GM23338 (cell line): Measurements from ENCODE around the gene BRD9. TPM values are rescaled to one million over a fixed set of nuclear protein-coding genes. Genes with fewer than 3 reads are reported as not detected.

Experiments used
- ATAC-seq: fragments of 200-7000 bp; cut with Tn5 transposase; 3 replicates; pipeline ENCODE4 v1.9.1; 2020
- DNase-seq: peaks from one replicate; pipeline ENCODE4 v3.0.0-alpha.2; 2015; ENCODE audit warnings: low spot score
- H2AFZ ChIP-seq: fragments of 200-600 bp; sonication (generic); 2 replicates; pipeline ENCODE4 v1.8.0; 2016; ENCODE audit warnings: antibody characterized with exemption, mild to moderate bottlenecking, moderate library complexity
- H3F3A ChIP-seq: fragments of 200-600 bp; sonication (generic); replicated peaks from 2 replicates; pipeline ENCODE4 v1.8.0; 2017; ENCODE audit warnings: antibody characterized with exemption, mixed run types, low read depth
- H3K27ac ChIP-seq: fragments of 200-600 bp; sonication (generic); 2 replicates; pipeline ENCODE4 v1.6.1; 2016; ENCODE audit warnings: low read depth
- H3K27me3 ChIP-seq: fragments of 200-600 bp; sonication (generic); 2 replicates; pipeline ENCODE4 v1.8.0; 2016; ENCODE audit warnings: mild to moderate bottlenecking, mixed run types, moderate library complexity; ENCODE audit not compliant: insufficient read depth
- H3K36me3 ChIP-seq: fragments of 200-600 bp; sonication (generic); 2 replicates; pipeline ENCODE4 v1.8.0; 2016; ENCODE audit warnings: mild to moderate bottlenecking; ENCODE audit not compliant: insufficient read depth
- H3K4me1 ChIP-seq: fragments of 200-600 bp; sonication (generic); 2 replicates; pipeline ENCODE4 v1.8.0; 2016; ENCODE audit warnings: mild to moderate bottlenecking, moderate library complexity; ENCODE audit not compliant: insufficient read depth
- H3K4me2 ChIP-seq: fragments of 200-600 bp; sonication (generic); 2 replicates; pipeline ENCODE4 v1.7.1; 2017; ENCODE audit warnings: mixed run types
- H3K4me3 ChIP-seq: fragments of 200-600 bp; sonication (generic); 2 replicates; pipeline ENCODE4 v1.6.1; 2016; ENCODE audit warnings: mixed run types
- H3K79me2 ChIP-seq: fragments of 200-600 bp; sonication (generic); replicated peaks from 2 replicates; pipeline ENCODE4 v1.8.0; 2017; ENCODE audit warnings: mild to moderate bottlenecking; ENCODE audit not compliant: insufficient read depth
- H3K9me2 ChIP-seq: fragments of 200-600 bp; sonication (generic); 2 replicates; pipeline ENCODE4 v1.8.0; 2017; ENCODE audit not compliant: insufficient read depth
- H4K20me1 ChIP-seq: fragments of 200-600 bp; sonication (generic); replicated peaks from 2 replicates; pipeline ENCODE4 v1.8.0; 2017; ENCODE audit warnings: mild to moderate bottlenecking; ENCODE audit not compliant: insufficient read depth
- H3K27ac Mint-ChIP-seq: 2 replicates; pipeline ENCODE4 v1.8.0; 2020; ENCODE audit warnings: inconsistent platforms, mild to moderate bottlenecking, moderate library complexity, mixed read lengths
- H3K27me3 Mint-ChIP-seq: 3 replicates; pipeline ENCODE4 v1.8.0; 2022; ENCODE audit warnings: low read depth, mild to moderate bottlenecking, moderate library complexity, mixed read lengths, inconsistent platforms; ENCODE audit not compliant: insufficient read depth, poor library complexity
- H3K36me3 Mint-ChIP-seq: 3 replicates; pipeline ENCODE4 v1.8.0; 2021; ENCODE audit warnings: low read depth, mild to moderate bottlenecking, inconsistent platforms, moderate library complexity, mixed read lengths
- H3K4me1 Mint-ChIP-seq: 3 replicates; pipeline ENCODE4 v1.8.0; 2020; ENCODE audit warnings: mild to moderate bottlenecking, inconsistent platforms, mixed read lengths
- H3K4me3 Mint-ChIP-seq: 3 replicates; pipeline ENCODE4 v1.8.0; 2021; ENCODE audit warnings: moderate library complexity, mild to moderate bottlenecking, inconsistent platforms, mixed read lengths
- H3K9me3 Mint-ChIP-seq: 3 replicates; pipeline ENCODE4 v1.8.0; 2020; ENCODE audit warnings: moderate library complexity, mild to moderate bottlenecking, inconsistent platforms, mixed read lengths
- CREB1 ChIP-seq: fragments of 250-450 bp; sonication (Bioruptor Pico); IDR thresholded peaks from 2 replicates; pipeline ENCODE4 v1.5.0; 2020; ENCODE audit warnings: low read depth, mild to moderate bottlenecking, moderate library complexity
- CTCF ChIP-seq, 2 experiments: fragments of 200-600 bp in 1 of 2; sonication (generic) in 1 of 2; conservative IDR thresholded peaks; 2 replicates each; pipeline versions ENCODE4 v1.5.1 to v1.6.1; 2016 to 2017; ENCODE audit warnings: antibody characterized with exemption in 2 of 2, low read depth in 2 of 2, mild to moderate bottlenecking in 2 of 2, moderate library complexity in 1 of 2
- polyA plus RNA-seq: library from polyadenylated mRNA; unstranded; fragments of >200 nt; fragmentation: Nextera tagmentation; extraction: Ambion mirVana; gene quantifications from 2 replicates; pipeline ENCODE4 v1.2.1, GENCODE V29; 2016
- total RNA-seq: library from RNA; depleted of rRNA; stranded (reverse); fragments of >200 nt; shearing (Covaris generic); gene quantifications from 2 replicates; pipeline ENCODE4 v1.2.3, GENCODE V29; 2014
- TF ChIP-seq, protein P1 (sequence below): fragments of 250-450 bp; sonication (Bioruptor Pico); IDR thresholded peaks from 2 replicates; pipeline ENCODE4 v1.5.0; 2020; ENCODE audit warnings: mild to moderate bottlenecking, moderate library complexity

Gene BRD9
- total and polyA plus RNA-seq, 2 experiments from 2014 or later: 32.9 to 54.7 TPM

GRCh38 chr5:865168-865521 is 27.5 kb downstream of the BRD9 start (continued):
- TF ChIP-seq, protein P1, sequence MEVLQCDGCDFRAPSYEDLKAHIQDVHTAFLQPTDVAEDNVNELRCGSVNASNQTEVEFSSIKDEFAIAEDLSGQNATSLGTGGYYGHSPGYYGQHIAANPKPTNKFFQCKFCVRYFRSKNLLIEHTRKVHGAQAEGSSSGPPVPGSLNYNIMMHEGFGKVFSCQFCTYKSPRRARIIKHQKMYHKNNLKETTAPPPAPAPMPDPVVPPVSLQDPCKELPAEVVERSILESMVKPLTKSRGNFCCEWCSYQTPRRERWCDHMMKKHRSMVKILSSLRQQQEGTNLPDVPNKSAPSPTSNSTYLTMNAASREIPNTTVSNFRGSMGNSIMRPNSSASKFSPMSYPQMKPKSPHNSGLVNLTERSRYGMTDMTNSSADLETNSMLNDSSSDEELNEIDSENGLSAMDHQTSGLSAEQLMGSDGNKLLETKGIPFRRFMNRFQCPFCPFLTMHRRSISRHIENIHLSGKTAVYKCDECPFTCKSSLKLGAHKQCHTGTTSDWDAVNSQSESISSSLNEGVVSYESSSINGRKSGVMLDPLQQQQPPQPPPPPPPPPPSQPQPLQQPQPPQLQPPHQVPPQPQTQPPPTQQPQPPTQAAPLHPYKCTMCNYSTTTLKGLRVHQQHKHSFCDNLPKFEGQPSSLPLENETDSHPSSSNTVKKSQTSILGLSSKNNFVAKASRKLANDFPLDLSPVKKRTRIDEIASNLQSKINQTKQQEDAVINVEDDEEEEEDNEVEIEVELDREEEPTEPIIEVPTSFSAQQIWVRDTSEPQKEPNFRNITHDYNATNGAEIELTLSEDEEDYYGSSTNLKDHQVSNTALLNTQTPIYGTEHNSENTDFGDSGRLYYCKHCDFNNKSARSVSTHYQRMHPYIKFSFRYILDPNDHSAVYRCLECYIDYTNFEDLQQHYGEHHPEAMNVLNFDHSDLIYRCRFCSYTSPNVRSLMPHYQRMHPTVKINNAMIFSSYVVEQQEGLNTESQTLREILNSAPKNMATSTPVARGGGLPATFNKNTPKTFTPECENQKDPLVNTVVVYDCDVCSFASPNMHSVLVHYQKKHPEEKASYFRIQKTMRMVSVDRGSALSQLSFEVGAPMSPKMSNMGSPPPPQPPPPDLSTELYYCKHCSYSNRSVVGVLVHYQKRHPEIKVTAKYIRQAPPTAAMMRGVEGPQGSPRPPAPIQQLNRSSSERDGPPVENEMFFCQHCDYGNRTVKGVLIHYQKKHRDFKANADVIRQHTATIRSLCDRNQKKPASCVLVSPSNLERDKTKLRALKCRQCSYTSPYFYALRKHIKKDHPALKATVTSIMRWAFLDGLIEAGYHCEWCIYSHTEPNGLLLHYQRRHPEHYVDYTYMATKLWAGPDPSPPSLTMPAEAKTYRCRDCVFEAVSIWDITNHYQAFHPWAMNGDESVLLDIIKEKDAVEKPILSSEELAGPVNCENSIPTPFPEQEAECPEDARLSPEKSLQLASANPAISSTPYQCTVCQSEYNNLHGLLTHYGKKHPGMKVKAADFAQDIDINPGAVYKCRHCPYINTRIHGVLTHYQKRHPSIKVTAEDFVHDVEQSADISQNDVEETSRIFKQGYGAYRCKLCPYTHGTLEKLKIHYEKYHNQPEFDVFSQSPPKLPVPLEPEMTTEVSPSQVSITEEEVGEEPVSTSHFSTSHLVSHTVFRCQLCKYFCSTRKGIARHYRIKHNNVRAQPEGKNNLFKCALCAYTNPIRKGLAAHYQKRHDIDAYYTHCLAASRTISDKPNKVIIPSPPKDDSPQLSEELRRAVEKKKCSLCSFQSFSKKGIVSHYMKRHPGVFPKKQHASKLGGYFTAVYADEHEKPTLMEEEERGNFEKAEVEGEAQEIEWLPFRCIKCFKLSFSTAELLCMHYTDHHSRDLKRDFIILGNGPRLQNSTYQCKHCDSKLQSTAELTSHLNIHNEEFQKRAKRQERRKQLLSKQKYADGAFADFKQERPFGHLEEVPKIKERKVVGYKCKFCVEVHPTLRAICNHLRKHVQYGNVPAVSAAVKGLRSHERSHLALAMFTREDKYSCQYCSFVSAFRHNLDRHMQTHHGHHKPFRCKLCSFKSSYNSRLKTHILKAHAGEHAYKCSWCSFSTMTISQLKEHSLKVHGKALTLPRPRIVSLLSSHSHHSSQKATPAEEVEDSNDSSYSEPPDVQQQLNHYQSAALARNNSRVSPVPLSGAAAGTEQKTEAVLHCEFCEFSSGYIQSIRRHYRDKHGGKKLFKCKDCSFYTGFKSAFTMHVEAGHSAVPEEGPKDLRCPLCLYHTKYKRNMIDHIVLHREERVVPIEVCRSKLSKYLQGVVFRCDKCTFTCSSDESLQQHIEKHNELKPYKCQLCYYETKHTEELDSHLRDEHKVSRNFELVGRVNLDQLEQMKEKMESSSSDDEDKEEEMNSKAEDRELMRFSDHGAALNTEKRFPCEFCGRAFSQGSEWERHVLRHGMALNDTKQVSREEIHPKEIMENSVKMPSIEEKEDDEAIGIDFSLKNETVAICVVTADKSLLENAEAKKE: no peak

DNA sequence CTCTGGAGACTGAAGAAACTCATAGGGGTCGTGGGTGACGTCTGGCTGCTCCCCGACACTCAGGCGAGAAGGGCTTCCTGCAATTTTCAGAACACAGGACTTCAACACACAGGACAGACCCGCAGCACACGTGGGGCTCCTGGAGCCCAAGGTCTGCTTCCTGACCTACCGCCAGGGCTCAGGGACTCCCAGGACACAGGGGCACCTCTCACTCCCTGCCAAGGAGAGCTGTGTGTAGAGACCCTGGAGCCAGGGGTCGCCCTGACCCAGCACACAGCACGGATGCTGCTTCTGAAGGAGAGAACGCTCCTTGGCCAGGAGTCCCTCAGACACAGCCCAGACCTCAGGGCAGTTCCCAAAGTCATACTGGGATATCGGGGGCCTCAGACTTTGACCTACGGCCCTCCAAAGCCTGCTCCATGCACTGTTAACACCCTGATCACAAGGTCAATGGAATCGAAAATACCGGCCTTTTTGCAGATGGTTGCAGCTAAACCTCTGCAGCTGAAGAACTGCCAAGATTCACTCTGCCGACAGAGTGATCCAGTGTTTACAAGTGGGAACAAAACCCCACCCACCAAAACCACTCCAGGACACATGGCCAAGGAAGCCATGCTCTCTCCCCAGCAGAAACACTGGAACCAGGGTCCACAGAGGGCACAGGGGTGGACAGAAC is 28.0 kb downstream of the BRD9 start:
- no peak overlapping the region for H3K27ac ChIP-seq
- H3K27me3 Mint-ChIP-seq: no peaks in the 10 kb centered on the region
- H3F3A ChIP-seq: no peaks in the 10 kb centered on the region
- no peak overlapping the region for H2AFZ ChIP-seq
- H4K20me1 ChIP-seq: peaks cover 10% of the 10 kb centered on the region
- no peak for DNase-seq
- H3K4me3 ChIP-seq: no peak overlapping the region
- peaks cover 5% of the 10 kb centered on the region; the same call in 2 of the 3 replicates for H3K4me1 Mint-ChIP-seq
- H3K27me3 ChIP-seq: no peaks in the 10 kb centered on the region
- no peak overlapping the region for H3K4me3 Mint-ChIP-seq
- H3K36me3 ChIP-seq: peaks cover 18% of the 10 kb centered on the region
- H3K27ac Mint-ChIP-seq: no peak overlapping the region
- H3K4me2 ChIP-seq: no peak overlapping the region
- H3K79me2 ChIP-seq: no peaks in the 10 kb centered on the region
- no peaks in the 10 kb centered on the region; the same call in 2 of the 3 replicates for H3K9me3 Mint-ChIP-seq
- H3K9me2 ChIP-seq: no peaks in the 10 kb centered on the region
- ATAC-seq: no peak
- H3K4me1 ChIP-seq: no peaks in the 10 kb centered on the region
- peaks cover 56% of the 10 kb centered on the region for H3K36me3 Mint-ChIP-seq
- TF ChIP-seq, protein P1: no peak
- no peak for TF ChIP-seq CREB1 (CRISPR knock-in tag)
- TF ChIP-seq CTCF (conservative IDR thresholded peaks at IDR 0.05; ENCODE audit: low read depth in 2 of 2): no peak
